Natural killer cell (primary cell): ENCODE data around the gene SEMG1. TPM values are rescaled to one million over a fixed set of nuclear protein-coding genes. Genes with fewer than 3 reads are reported as not detected.

Experiments
- ATAC-seq, 3 donors: fragments of 150-1000 bp in 2 of 3; fragments of 200-7000 bp in 1 of 3; cut with Tn5 transposase; 1 replicate in 1 of 3; 2 replicates in 2 of 3; pipeline ENCODE4 v1.10.0; 2021; ENCODE audit warnings: mild to moderate bottlenecking in 2 of 3, moderate library complexity in 2 of 3
- DNase-seq, 2 donors: peaks; one replicate each; pipeline versions ENCODE4 v3.0.0 to v3.0.0-alpha.2; 2013 to 2021; ENCODE audit warnings: mixed read lengths in 1 of 2
- H3K27ac ChIP-seq: one replicate; pipeline ENCODE4 v1.5.1; 2013; ENCODE audit warnings: mild to moderate bottlenecking, low read length
- H3K27me3 ChIP-seq: one replicate; pipeline ENCODE4 v1.6.1; 2013; ENCODE audit warnings: low read length; ENCODE audit not compliant: control insufficient read depth, insufficient read depth
- H3K36me3 ChIP-seq: one replicate; pipeline ENCODE4 v1.6.1; 2013; ENCODE audit warnings: low read length; ENCODE audit not compliant: control insufficient read depth, insufficient read depth
- H3K4me1 ChIP-seq: one replicate; pipeline ENCODE4 v1.6.1; 2013; ENCODE audit warnings: low read length; ENCODE audit not compliant: control insufficient read depth, insufficient read depth
- H3K4me3 ChIP-seq: one replicate; pipeline ENCODE4 v1.5.1; 2013; ENCODE audit warnings: low read length
- H3K9me3 ChIP-seq: one replicate; pipeline ENCODE4 v1.6.1; 2013; ENCODE audit warnings: low read length; ENCODE audit not compliant: control insufficient read depth, insufficient read depth
- H3K27ac Mint-ChIP-seq, 2 donors: one replicate each; pipeline ENCODE4 v1.8.0; 2022; ENCODE audit warnings: mild to moderate bottlenecking in 2 of 2, mixed read lengths in 2 of 2, moderate library complexity in 1 of 2
- H3K27me3 Mint-ChIP-seq, 2 donors: one replicate each; pipeline ENCODE4 v1.8.0; 2022; ENCODE audit warnings: low read depth in 2 of 2, mixed read lengths in 2 of 2
- H3K36me3 Mint-ChIP-seq: one replicate; pipeline ENCODE4 v1.8.0; 2022; ENCODE audit warnings: mixed read lengths
- H3K4me1 Mint-ChIP-seq, 2 donors: one replicate each; pipeline ENCODE4 v1.8.0; 2022; ENCODE audit warnings: mixed read lengths in 2 of 2
- H3K4me3 Mint-ChIP-seq: one replicate; pipeline ENCODE4 v1.8.0; 2022; ENCODE audit warnings: mild to moderate bottlenecking, moderate library complexity, mixed read lengths
- H3K9me3 Mint-ChIP-seq, 2 donors: one replicate each; pipeline ENCODE4 v1.8.0; 2022; ENCODE audit warnings: mixed read lengths in 2 of 2
- WGBS: methylation state at CpG from one replicate; pipeline ENCODE4 v1.1.7; 2013; ENCODE audit warnings: missing lambda C conversion rate; ENCODE audit not compliant: insufficient coverage; 5-methylcytosine and 5-hydroxymethylcytosine counted together
- intact Hi-C: fragments of 100-400 bp; cut with micrococcal nuclease; formaldehyde crosslinking; loops from one replicate; pipeline ENCODE4 v1.14.2; 2022
- total RNA-seq, 4 donors: library from RNA; stranded (reverse); fragments of 120-200 nt in 1 of 4; gene quantifications; one replicate each; pipeline versions ENCODE4 v1.2.3 to v1.2.4, GENCODE V29; 2013 to 2022
- TF ChIP-seq, protein P1 (sequence below): fragments of 200-600 bp; IDR thresholded peaks from one replicate; pipeline ENCODE4 v1.8.0; 2022; ENCODE audit warnings: antibody characterized with exemption

The SEMG1 gene
- total RNA-seq, 3 donors from 2014 or later (not counting 1 experiment from before 2014, with no cell fraction given): not detected

DNA sequence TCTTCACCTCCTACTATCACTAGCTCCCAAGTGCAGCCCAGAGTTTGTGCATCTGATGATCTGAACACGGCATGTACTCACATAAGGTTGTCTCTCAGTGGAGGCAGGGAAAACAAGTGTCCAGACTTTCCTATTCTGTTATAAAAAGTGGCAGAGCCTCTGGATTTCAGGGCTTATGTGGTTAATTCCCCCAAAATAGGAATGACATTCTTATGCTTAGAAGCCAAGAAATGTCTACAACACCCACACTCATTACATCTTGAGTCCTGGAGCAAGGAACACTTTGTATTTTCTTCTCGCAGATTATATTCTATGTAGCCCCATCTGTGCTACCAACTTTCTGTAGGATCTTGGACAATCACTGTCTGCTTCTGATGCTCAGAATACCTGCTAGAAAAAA is 13.5 kb upstream of the SEMG1 start:
- Mint-ChIP-seq H3K36me3 (no peaks in the 10 kb centered on the region), H3K27me3 (peaks cover 7 to 30% of the 10 kb centered on the region in 2 donors), H3K9me3 (no peaks in the 10 kb centered on the region), H3K27ac (no peak overlapping the region), H3K4me3 (no peak overlapping the region), H3K4me1 (no peaks in the 10 kb centered on the region)
- no peak for DNase-seq
- H3K4me1 ChIP-seq: no peaks in the 10 kb centered on the region
- ATAC-seq: no peak
- no peak overlapping the region for H3K4me3 ChIP-seq
- no peaks in the 10 kb centered on the region for H3K9me3 ChIP-seq
- H3K36me3 ChIP-seq: no peaks in the 10 kb centered on the region
- no peak overlapping the region for H3K27ac ChIP-seq
- 94% methylated on average over 2 of the region's 2 CpGs for WGBS
- peaks cover 2% of the 10 kb centered on the region for H3K27me3 ChIP-seq
- TF ChIP-seq, protein P1, sequence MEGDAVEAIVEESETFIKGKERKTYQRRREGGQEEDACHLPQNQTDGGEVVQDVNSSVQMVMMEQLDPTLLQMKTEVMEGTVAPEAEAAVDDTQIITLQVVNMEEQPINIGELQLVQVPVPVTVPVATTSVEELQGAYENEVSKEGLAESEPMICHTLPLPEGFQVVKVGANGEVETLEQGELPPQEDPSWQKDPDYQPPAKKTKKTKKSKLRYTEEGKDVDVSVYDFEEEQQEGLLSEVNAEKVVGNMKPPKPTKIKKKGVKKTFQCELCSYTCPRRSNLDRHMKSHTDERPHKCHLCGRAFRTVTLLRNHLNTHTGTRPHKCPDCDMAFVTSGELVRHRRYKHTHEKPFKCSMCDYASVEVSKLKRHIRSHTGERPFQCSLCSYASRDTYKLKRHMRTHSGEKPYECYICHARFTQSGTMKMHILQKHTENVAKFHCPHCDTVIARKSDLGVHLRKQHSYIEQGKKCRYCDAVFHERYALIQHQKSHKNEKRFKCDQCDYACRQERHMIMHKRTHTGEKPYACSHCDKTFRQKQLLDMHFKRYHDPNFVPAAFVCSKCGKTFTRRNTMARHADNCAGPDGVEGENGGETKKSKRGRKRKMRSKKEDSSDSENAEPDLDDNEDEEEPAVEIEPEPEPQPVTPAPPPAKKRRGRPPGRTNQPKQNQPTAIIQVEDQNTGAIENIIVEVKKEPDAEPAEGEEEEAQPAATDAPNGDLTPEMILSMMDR: no peak
- intact Hi-C loops: no loop called here

DNA sequence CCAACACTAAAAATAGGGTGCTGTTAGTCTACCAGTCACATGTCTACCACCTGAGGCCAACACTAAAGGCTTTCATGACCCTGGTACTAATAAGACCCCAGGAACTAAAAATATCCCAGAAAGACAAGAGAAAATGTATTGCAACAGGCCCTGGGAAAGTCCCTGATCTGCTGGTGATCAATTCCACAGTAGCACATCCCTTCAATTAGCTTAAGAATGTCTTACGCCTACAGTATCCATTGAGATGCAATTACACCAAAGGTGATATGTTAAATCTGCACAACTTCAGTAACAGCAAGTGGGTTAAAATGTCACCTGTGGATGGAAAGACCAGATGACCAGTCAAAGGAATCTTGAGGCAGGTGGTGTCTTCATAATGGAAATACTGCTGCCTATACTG is 3.1 kb downstream of the SEMG1 start:
- H3K27me3 ChIP-seq: peaks cover 10% of the 10 kb centered on the region
- no peak overlapping the region for H3K27ac Mint-ChIP-seq
- H3K9me3 ChIP-seq: no peaks in the 10 kb centered on the region
- 100% methylated on average over 1 of the region's 1 CpG for WGBS
- DNase-seq (no peak), ATAC-seq (no peak)
- intact Hi-C loops: no loop called here
- H3K36me3 ChIP-seq: no peaks in the 10 kb centered on the region
- no peaks in the 10 kb centered on the region for H3K4me1 Mint-ChIP-seq
- peaks cover 27 to 43% of the 10 kb centered on the region in 2 donors for H3K27me3 Mint-ChIP-seq
- no peak overlapping the region for H3K4me3 Mint-ChIP-seq
- no peaks in the 10 kb centered on the region for H3K36me3 Mint-ChIP-seq
- no peak overlapping the region for H3K27ac ChIP-seq
- H3K9me3 Mint-ChIP-seq: no peaks in the 10 kb centered on the region
- H3K4me3 ChIP-seq: no peak overlapping the region
- TF ChIP-seq, protein P1: no peak
- no peaks in the 10 kb centered on the region for H3K4me1 ChIP-seq

DNA sequence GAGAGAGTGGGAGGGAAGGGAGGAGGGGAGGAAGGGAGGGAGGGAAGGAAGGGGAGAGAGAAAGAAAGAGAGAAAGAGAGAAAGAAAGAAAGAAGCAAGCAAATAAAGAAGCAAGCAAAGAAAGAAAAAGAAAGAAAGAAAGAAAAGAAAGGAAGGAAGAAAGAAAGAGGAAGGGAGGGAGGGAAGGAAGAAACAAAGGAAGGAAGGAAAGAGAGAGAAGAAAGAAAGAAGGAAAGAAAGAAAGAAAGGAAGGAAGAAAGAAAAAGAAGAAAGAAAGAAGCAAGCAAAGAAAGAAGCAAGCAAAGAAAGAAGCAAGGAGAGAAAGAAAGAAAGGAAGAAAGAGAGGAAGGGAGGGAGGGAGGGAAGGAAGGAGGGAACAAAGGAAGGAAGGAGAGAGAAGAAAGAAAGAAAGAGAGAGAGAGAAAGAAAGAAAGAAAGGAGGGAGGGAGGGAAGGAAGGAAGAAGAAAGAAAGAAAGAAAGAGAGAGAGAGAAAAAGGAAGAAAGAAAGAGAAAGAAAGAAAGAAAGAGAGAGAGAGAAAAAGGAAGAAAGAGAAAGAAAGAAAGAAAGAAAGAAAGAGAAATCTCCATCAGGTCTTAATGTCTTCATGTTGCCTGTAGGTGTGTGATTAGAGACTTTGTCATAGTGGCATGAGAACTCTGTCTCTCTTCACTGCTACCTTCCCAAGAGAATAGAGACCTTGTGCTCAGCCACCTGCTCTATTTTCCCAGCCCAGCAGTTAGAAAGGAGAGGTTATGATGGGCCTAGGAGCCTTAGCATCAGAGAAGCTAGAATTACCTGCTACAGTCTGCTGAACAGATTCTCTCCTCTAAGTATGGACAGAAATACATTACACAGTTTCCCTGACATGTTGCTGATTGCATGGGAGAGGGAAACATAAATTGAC is 5.0 kb downstream of the SEMG1 start:
- Histone ChIP-seq H3K27ac (no peak overlapping the region), H3K4me1 (no peaks in the 10 kb centered on the region), H3K36me3 (no peaks in the 10 kb centered on the region), H3K27me3 (peaks cover 8% of the 10 kb centered on the region), H3K4me3 (no peak overlapping the region), H3K9me3 (no peaks in the 10 kb centered on the region)
- ATAC-seq (no peak), DNase-seq (no peak)
- TF ChIP-seq, protein P1: no peak
- Mint-ChIP-seq H3K4me3 (no peak overlapping the region), H3K36me3 (no peaks in the 10 kb centered on the region), H3K27ac (no peak overlapping the region), H3K27me3 (peaks cover 22 to 30% of the 10 kb centered on the region in 2 donors), H3K4me1 (no peaks in the 10 kb centered on the region), H3K9me3 (no peaks in the 10 kb centered on the region)
- intact Hi-C loops: no loop called here

DNA sequence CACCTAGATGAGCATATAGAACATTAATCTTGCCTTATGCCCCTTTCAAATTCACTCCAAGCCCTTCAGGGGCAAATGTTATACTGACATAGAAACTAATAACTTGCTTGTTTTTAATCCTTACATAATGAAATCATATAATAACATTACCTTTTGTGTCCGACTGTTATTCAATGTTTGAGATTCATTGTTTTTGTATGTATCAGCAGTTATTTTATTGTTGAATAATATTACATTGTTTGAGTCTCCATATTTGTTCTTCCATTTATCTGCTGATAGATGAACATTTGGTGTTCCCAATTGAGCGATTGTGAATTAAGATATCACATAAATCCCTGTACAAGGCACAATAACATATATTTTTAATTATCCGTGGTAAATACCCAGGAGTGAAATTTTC is 6.0 kb downstream of the SEMG1 start:
- H3K4me1 ChIP-seq: no peaks in the 10 kb centered on the region
- ATAC-seq: no peak
- TF ChIP-seq, protein P1: no peak
- H3K27me3 ChIP-seq: no peaks in the 10 kb centered on the region
- Mint-ChIP-seq H3K4me1 (no peaks in the 10 kb centered on the region), H3K27me3 (peaks cover 16 to 31% of the 10 kb centered on the region in 2 donors), H3K9me3 (no peaks in the 10 kb centered on the region), H3K27ac (no peak overlapping the region), H3K4me3 (no peak overlapping the region), H3K36me3 (no peaks in the 10 kb centered on the region)
- no peak overlapping the region for H3K4me3 ChIP-seq
- no peak overlapping the region for H3K27ac ChIP-seq
- DNase-seq: no peak
- intact Hi-C loops: no loop called here
- WGBS: no CpG with 5 or more reads among the region's 3 CpGs
- no peaks in the 10 kb centered on the region for H3K36me3 ChIP-seq
- H3K9me3 ChIP-seq: no peaks in the 10 kb centered on the region
